Fibroblast of lung (primary cell): ENCODE data around the gene ARHGEF7. TPM values are rescaled to one million over a fixed set of nuclear protein-coding genes. Genes with fewer than 3 reads are reported as not detected.

ENCODE experiments used
- DNase-seq, 2 donors: peaks; one replicate each; pipeline versions ENCODE4 v3.0.0 to v3.0.0-alpha.2; 2010; ENCODE audit warnings: low read depth in 2 of 2
- H2AFZ ChIP-seq: 2 replicates; pipeline ENCODE4 v1.5.1; 2012; ENCODE audit warnings: low read length, control low read depth, inconsistent platforms
- H3K27ac ChIP-seq: 2 replicates; pipeline ENCODE4 v1.5.1; 2011; ENCODE audit warnings: low read length, control low read depth; ENCODE audit not compliant: insufficient read depth
- H3K27me3 ChIP-seq: 2 replicates; pipeline ENCODE4 v1.5.1; 2011; ENCODE audit warnings: mild to moderate bottlenecking, low read length; ENCODE audit not compliant: control insufficient read depth, insufficient read depth
- H3K36me3 ChIP-seq: 2 replicates; pipeline ENCODE4 v1.5.1; 2011; ENCODE audit warnings: low read length; ENCODE audit not compliant: control insufficient read depth, insufficient read depth
- H3K4me1 ChIP-seq: 2 replicates; pipeline ENCODE4 v1.5.1; 2011; ENCODE audit warnings: low read length; ENCODE audit not compliant: control insufficient read depth, insufficient read depth; ENCODE audit errors: extremely low read depth
- H3K4me2 ChIP-seq: 2 replicates; pipeline ENCODE4 v1.5.1; 2011; ENCODE audit warnings: low read length, control low read depth; ENCODE audit not compliant: insufficient read depth; ENCODE audit errors: extremely low read depth
- H3K4me3 ChIP-seq, 4 experiments: fragments of 200-600 bp in 1 of 4; sonication (generic) in 1 of 4; replicated peaks in 1 of 4; 2 replicates each; pipeline ENCODE4 v1.5.1; 2011 to 2016; ENCODE audit warnings: low read length in 4 of 4, low read depth in 3 of 4, mild to moderate bottlenecking in 3 of 4, control low read depth in 2 of 4, inconsistent platforms in 1 of 4, mixed read lengths in 1 of 4; ENCODE audit not compliant: insufficient read depth in 1 of 4; ENCODE audit errors: control extremely low read depth in 1 of 4
- H3K79me2 ChIP-seq: 2 replicates; pipeline ENCODE4 v1.5.1; 2012; ENCODE audit warnings: mild to moderate bottlenecking, low read length, inconsistent platforms; ENCODE audit not compliant: control insufficient read depth, insufficient read depth
- H3K9ac ChIP-seq: 2 replicates; pipeline ENCODE4 v1.5.1; 2011; ENCODE audit warnings: mild to moderate bottlenecking, low read length, control low read depth; ENCODE audit not compliant: insufficient read depth
- H3K9me3 ChIP-seq: 2 replicates; pipeline ENCODE4 v1.5.1; 2012; ENCODE audit warnings: low read depth, low read length; ENCODE audit not compliant: control insufficient read depth, insufficient read depth
- H4K20me1 ChIP-seq: 2 replicates; pipeline ENCODE4 v1.5.1; 2011; ENCODE audit warnings: low read length; ENCODE audit not compliant: control insufficient read depth, insufficient read depth; ENCODE audit errors: extremely low read depth
- EZH2 ChIP-seq: IDR thresholded peaks from 2 replicates; pipeline ENCODE4 v1.5.1; 2012; ENCODE audit warnings: low read length, control low read depth, mild to moderate bottlenecking; ENCODE audit errors: missing control alignments
- polyA minus RNA-seq: library from RNA; depleted of rRNA, polyadenylated mRNA; stranded (reverse); fragments of >200 nt; gene quantifications from 2 replicates; pipeline ENCODE4 v1.2.3, GENCODE V29; 2011; ENCODE audit warnings: low replicate concordance
- polyA plus RNA-seq, 2 donors: library from polyadenylated mRNA; depleted of rRNA in 1 of 2; stranded (reverse) in 1 of 2; unstranded in 1 of 2; fragments of >200 nt; gene quantifications; 2 replicates each; pipeline ENCODE4 v1.2.1, GENCODE V29; 2011 to 2012; ENCODE audit warnings: missing spikeins in 1 of 2
- total RNA-seq: library from RNA; depleted of rRNA; stranded (reverse); fragments of >200 nt; gene quantifications from 2 replicates; pipeline ENCODE4 v1.2.1, GENCODE V29; 2014
- TF ChIP-seq, protein P1 (sequence below), 2 donors: IDR thresholded peaks in 1 of 2; conservative IDR thresholded peaks in 1 of 2; 1 replicate in 1 of 2; 2 replicates in 1 of 2; pipeline ENCODE4 v1.5.1; 2011 to 2012; ENCODE audit warnings: low read length in 2 of 2, control low read depth in 1 of 2, inconsistent platforms in 1 of 2, low read depth in 1 of 2, mild to moderate bottlenecking in 1 of 2

ARHGEF7 gene, protein sequence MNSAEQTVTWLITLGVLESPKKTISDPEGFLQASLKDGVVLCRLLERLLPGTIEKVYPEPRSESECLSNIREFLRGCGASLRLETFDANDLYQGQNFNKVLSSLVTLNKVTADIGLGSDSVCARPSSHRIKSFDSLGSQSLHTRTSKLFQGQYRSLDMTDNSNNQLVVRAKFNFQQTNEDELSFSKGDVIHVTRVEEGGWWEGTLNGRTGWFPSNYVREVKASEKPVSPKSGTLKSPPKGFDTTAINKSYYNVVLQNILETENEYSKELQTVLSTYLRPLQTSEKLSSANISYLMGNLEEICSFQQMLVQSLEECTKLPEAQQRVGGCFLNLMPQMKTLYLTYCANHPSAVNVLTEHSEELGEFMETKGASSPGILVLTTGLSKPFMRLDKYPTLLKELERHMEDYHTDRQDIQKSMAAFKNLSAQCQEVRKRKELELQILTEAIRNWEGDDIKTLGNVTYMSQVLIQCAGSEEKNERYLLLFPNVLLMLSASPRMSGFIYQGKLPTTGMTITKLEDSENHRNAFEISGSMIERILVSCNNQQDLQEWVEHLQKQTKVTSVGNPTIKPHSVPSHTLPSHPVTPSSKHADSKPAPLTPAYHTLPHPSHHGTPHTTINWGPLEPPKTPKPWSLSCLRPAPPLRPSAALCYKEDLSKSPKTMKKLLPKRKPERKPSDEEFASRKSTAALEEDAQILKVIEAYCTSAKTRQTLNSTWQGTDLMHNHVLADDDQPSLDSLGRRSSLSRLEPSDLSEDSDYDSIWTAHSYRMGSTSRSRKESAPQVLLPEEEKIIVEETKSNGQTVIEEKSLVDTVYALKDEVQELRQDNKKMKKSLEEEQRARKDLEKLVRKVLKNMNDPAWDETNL
- total RNA-seq, result 33.6 and 42.8 TPM in 2 replicates
- polyA plus RNA-seq, result 29.1 and 29.7 TPM in 2 replicates
- polyA plus RNA-seq (2012), result 26.2 and 26.9 TPM in 2 replicates
- 10.1 and 22.0 TPM in 2 replicates for polyA minus RNA-seq

DNA sequence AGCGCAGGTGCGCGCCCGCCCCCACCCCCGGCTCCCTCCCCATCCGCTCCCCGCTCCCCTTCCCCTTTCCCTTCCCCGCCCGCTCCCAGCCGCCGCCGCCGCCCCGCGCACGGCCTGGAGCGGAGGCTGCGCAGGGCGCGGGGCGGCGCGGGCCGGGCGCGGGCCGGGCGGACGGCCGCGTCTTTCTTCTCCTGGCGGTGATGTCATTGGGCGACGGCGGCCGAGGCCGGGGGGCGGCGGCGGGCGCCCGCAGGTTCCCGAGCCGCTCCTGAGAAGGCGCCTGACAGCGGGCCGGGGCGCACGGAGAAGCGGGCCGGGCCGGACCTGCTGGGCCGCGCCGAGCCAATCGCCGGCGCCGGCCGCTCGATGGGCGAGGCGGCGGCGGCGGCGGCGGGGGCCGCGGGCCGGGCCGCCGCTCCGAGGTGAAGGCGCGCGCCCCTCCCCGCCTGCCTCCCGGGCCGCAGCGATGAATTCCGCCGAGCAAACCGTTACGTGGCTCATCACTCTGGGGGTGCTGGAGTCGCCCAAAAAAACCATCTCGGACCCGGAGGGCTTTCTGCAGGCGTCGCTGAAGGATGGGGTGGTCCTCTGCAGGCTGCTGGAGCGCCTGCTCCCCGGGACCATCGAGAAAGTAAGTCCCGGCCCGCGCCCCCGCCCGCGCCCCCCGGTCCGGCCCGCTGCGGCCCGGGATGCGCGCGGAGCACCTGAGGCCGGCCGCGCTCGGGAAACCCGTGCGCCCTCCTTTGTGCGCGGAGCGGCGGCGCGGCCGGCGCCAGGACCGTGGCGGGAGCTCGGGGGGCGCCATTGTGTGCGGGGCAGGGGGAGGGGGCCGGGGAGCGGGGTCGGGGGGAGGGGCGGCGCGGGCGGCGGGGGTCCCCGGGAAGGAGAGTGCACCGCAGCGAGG lies at the start of gene ARHGEF7:
TSS of gene ARHGEF7 (plus strand) at position 250 of the 904 bp plus-strand sequence. CDS start at position 467, 217 bp downstream.
- Histone ChIP-seq H3K9me3 (no peaks in the 10 kb centered on the region), H4K20me1 (no peaks in the 10 kb centered on the region), H2AFZ (peak within 1 kb of the TSS; percentile 56), H3K4me2 (peak within 1 kb of the TSS; percentile 86), H3K36me3 (no peaks in the 10 kb centered on the region), H3K27ac (peak within 1 kb of the TSS; percentile 55), H3K9ac (peak within 1 kb of the TSS; percentile 63), H3K4me1 (peaks cover 6% of the 10 kb centered on the region), H3K79me2 (no peaks in the 10 kb centered on the region), H3K4me3 (peak within 1 kb of the TSS; percentile 50 to 63 (median 58)), H3K27me3 (peaks cover 29% of the 10 kb centered on the region)
- TF ChIP-seq, protein P1, sequence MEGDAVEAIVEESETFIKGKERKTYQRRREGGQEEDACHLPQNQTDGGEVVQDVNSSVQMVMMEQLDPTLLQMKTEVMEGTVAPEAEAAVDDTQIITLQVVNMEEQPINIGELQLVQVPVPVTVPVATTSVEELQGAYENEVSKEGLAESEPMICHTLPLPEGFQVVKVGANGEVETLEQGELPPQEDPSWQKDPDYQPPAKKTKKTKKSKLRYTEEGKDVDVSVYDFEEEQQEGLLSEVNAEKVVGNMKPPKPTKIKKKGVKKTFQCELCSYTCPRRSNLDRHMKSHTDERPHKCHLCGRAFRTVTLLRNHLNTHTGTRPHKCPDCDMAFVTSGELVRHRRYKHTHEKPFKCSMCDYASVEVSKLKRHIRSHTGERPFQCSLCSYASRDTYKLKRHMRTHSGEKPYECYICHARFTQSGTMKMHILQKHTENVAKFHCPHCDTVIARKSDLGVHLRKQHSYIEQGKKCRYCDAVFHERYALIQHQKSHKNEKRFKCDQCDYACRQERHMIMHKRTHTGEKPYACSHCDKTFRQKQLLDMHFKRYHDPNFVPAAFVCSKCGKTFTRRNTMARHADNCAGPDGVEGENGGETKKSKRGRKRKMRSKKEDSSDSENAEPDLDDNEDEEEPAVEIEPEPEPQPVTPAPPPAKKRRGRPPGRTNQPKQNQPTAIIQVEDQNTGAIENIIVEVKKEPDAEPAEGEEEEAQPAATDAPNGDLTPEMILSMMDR (conservative IDR thresholded peaks at IDR 0.05 in 1 of 2, IDR thresholded peaks at IDR 0.05 in 1 of 2; ENCODE audit: low read depth in 1 of 2, low read length in 2 of 2), result no peak
- TF ChIP-seq EZH2, result peak; percentile 0
- peak in 1 of 2 donors; percentile 7 for DNase-seq

DNA sequence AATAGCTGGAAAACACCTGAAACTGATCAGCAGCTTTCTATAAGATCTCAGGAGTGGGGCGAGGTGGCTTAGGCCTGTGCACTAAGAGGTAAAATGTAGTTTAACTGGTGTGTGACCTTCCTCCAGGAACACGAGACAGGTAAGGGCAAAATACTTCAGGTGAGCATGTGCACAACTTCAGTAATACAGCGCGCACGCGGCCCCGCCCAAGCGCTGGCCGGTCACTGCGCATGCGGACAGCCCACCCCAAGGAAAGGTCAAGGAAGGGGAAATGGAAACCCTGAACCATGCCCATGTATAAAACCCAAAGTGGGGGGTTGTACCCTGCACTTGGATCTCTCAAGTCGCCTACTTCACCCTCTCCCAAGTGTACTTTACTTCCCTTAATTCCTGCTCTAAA lies 49.4 kb upstream of the ARHGEF7 start:
- H3K27me3 ChIP-seq, result no peaks in the 10 kb centered on the region

More for the DNA sequence above, 49.4 kb upstream of the ARHGEF7 start:
- H3K4me2 ChIP-seq, result no peak overlapping the region
- no peaks in the 10 kb centered on the region for H3K79me2 ChIP-seq
- no peak overlapping the region for H3K9ac ChIP-seq
- no peaks in the 10 kb centered on the region for H3K4me1 ChIP-seq
- H3K36me3 ChIP-seq, result no peaks in the 10 kb centered on the region
- no peak overlapping the region for H3K27ac ChIP-seq
- no peak overlapping the region for H3K4me3 ChIP-seq
- H3K9me3 ChIP-seq, result no peaks in the 10 kb centered on the region
- H2AFZ ChIP-seq, result no peak overlapping the region
- DNase-seq, result no peak
- TF ChIP-seq, protein P1 (conservative IDR thresholded peaks at IDR 0.05 in 1 of 2, IDR thresholded peaks at IDR 0.05 in 1 of 2; ENCODE audit: low read depth in 1 of 2, low read length in 2 of 2), result no peak
- no peak for TF ChIP-seq EZH2
- H4K20me1 ChIP-seq, result no peaks in the 10 kb centered on the region
